ENCODE measurements around the gene KISS1R. TPM values are rescaled to one million over a fixed set of nuclear protein-coding genes. Genes with fewer than 3 reads are reported as not detected.

KISS1R gene
- polyA plus RNA-seq, 4 donors, result 0.25 to 0.55 TPM; not detected in 2

- H3K4me3 ChIP-seq (ENCODE audit: low read depth in 1 of 3, low read length in 3 of 3), result peak overlapping the region in 1 of 3 donors; percentile 37
- 53 to 82% (median 75%) methylated on average over 12 to 14 of the region's 14 CpGs for WGBS, 3 donors
These were observed 16.4 kb downstream of the KISS1R start for GRCh38 chr19:933553-933882.

GRCh38 chr19:934197-934840, 17.2 kb downstream of the KISS1R start:
- 76 to 82% (median 81%) methylated on average over 26 to 29 of the region's 29 CpGs for WGBS, 3 donors
- Histone ChIP-seq H3K4me1 (ENCODE audit: control insufficient read depth in 3 of 3, insufficient read depth in 2 of 3, low read depth in 1 of 3, low read length in 2 of 3) (peaks cover 0 to 56% (median 6%) of the 10 kb centered on the region in 3 donors), H3K36me3 (ENCODE audit: control insufficient read depth in 3 of 3, insufficient read depth in 2 of 3, low read depth in 1 of 3, low read length in 3 of 3) (peaks cover 0 to 98% (median 0%) of the 10 kb centered on the region in 3 donors)

More at GRCh38 chr19:933553-933882, 16.4 kb downstream of the KISS1R start:
- Histone ChIP-seq H3K4me1 (ENCODE audit: control insufficient read depth in 3 of 3, insufficient read depth in 2 of 3, low read depth in 1 of 3, low read length in 2 of 3) (peaks cover 0 to 53% (median 6%) of the 10 kb centered on the region in 3 donors), H3K27me3 (ENCODE audit: control insufficient read depth in 3 of 3, insufficient read depth in 3 of 3, low read length in 3 of 3) (no peaks in the 10 kb centered on the region), H3K36me3 (ENCODE audit: control insufficient read depth in 3 of 3, insufficient read depth in 2 of 3, low read depth in 1 of 3, low read length in 3 of 3) (peaks cover 0 to 97% (median 0%) of the 10 kb centered on the region in 3 donors), H3K9me3 (ENCODE audit: control insufficient read depth in 2 of 2, insufficient read depth in 1 of 2, low read depth in 1 of 2, low read length in 1 of 2) (peaks cover 0 to 4% of the 10 kb centered on the region in 2 donors), H3K27ac (ENCODE audit: low read depth in 1 of 3, low read length in 2 of 3) (peak overlapping the region in 1 of 3 donors; percentile 83)
- FAIRE-seq, result no peak
- no peak for DNase-seq

GRCh38 chr19:934865-935479, 17.8 kb downstream of the KISS1R start:
- FAIRE-seq (no peak), DNase-seq (peak; percentile 57 to 87)
- H3K27ac ChIP-seq (ENCODE audit: low read depth in 1 of 3, low read length in 2 of 3), result peak overlapping the region in 2 of 3 donors; percentile 53 to 83
- peaks cover 0 to 4% of the 10 kb centered on the region in 2 donors for H3K9me3 ChIP-seq (ENCODE audit: control insufficient read depth in 2 of 2, insufficient read depth in 1 of 2, low read depth in 1 of 2, low read length in 1 of 2)
- 17 to 28% (median 23%) methylated on average over 31 of the region's 31 CpGs for WGBS, 3 donors
- H3K27me3 ChIP-seq (ENCODE audit: control insufficient read depth in 3 of 3, insufficient read depth in 3 of 3, low read length in 3 of 3), result no peaks in the 10 kb centered on the region
- peaks cover 0 to 59% (median 6%) of the 10 kb centered on the region in 3 donors for H3K4me1 ChIP-seq (ENCODE audit: control insufficient read depth in 3 of 3, insufficient read depth in 2 of 3, low read depth in 1 of 3, low read length in 2 of 3)
- no peak overlapping the region for H3K4me3 ChIP-seq (ENCODE audit: low read depth in 1 of 3, low read length in 3 of 3)
- H3K36me3 ChIP-seq (ENCODE audit: control insufficient read depth in 3 of 3, insufficient read depth in 2 of 3, low read depth in 1 of 3, low read length in 3 of 3), result peaks cover 0 to 98% (median 0%) of the 10 kb centered on the region in 3 donors

More at GRCh38 chr19:934197-934840, 17.2 kb downstream of the KISS1R start:
- Histone ChIP-seq H3K27me3 (ENCODE audit: control insufficient read depth in 3 of 3, insufficient read depth in 3 of 3, low read length in 3 of 3) (no peaks in the 10 kb centered on the region), H3K4me3 (ENCODE audit: low read depth in 1 of 3, low read length in 3 of 3) (peak overlapping the region in 1 of 3 donors; percentile 14), H3K9me3 (ENCODE audit: control insufficient read depth in 2 of 2, insufficient read depth in 1 of 2, low read depth in 1 of 2, low read length in 1 of 2) (peaks cover 0 to 4% of the 10 kb centered on the region in 2 donors), H3K27ac (ENCODE audit: low read depth in 1 of 3, low read length in 2 of 3) (peak overlapping the region in 1 of 3 donors; percentile 83)
- FAIRE-seq, result no peak
- DNase-seq, result peak in 1 of 2 donors; percentile 24

GRCh38 chr19:936175-936546, 19.0 kb downstream of the KISS1R start:
- H3K27me3 ChIP-seq (ENCODE audit: control insufficient read depth in 3 of 3, insufficient read depth in 3 of 3, low read length in 3 of 3), result no peaks in the 10 kb centered on the region
- DNase-seq, result no peak
- peaks cover 0 to 97% (median 0%) of the 10 kb centered on the region in 3 donors for H3K36me3 ChIP-seq (ENCODE audit: control insufficient read depth in 3 of 3, insufficient read depth in 2 of 3, low read depth in 1 of 3, low read length in 3 of 3)
- no peak overlapping the region for H3K27ac ChIP-seq (ENCODE audit: low read depth in 1 of 3, low read length in 2 of 3)
- FAIRE-seq, result no peak
- H3K4me1 ChIP-seq (ENCODE audit: control insufficient read depth in 3 of 3, insufficient read depth in 2 of 3, low read depth in 1 of 3, low read length in 2 of 3), result peaks cover 0 to 59% (median 6%) of the 10 kb centered on the region in 3 donors
- peaks cover 0 to 4% of the 10 kb centered on the region in 2 donors for H3K9me3 ChIP-seq (ENCODE audit: control insufficient read depth in 2 of 2, insufficient read depth in 1 of 2, low read depth in 1 of 2, low read length in 1 of 2)
- 96 to 97% (median 97%) methylated on average over 10 of the region's 10 CpGs for WGBS, 3 donors
- no peak overlapping the region for H3K4me3 ChIP-seq (ENCODE audit: low read depth in 1 of 3, low read length in 3 of 3)

- DNase-seq (peak in 1 of 2 donors; percentile 37), FAIRE-seq (no peak)
- Histone ChIP-seq H3K36me3 (ENCODE audit: control insufficient read depth in 3 of 3, insufficient read depth in 2 of 3, low read depth in 1 of 3, low read length in 3 of 3) (peaks cover 0 to 97% (median 0%) of the 10 kb centered on the region in 3 donors), H3K27ac (ENCODE audit: low read depth in 1 of 3, low read length in 2 of 3) (no peak overlapping the region), H3K4me1 (ENCODE audit: control insufficient read depth in 3 of 3, insufficient read depth in 2 of 3, low read depth in 1 of 3, low read length in 2 of 3) (peaks cover 0 to 53% (median 6%) of the 10 kb centered on the region in 3 donors), H3K4me3 (ENCODE audit: low read depth in 1 of 3, low read length in 3 of 3) (no peak overlapping the region), H3K27me3 (ENCODE audit: control insufficient read depth in 3 of 3, insufficient read depth in 3 of 3, low read length in 3 of 3) (no peaks in the 10 kb centered on the region), H3K9me3 (ENCODE audit: control insufficient read depth in 2 of 2, insufficient read depth in 1 of 2, low read depth in 1 of 2, low read length in 1 of 2) (peaks cover 0 to 4% of the 10 kb centered on the region in 2 donors)
- WGBS, 3 donors, result 75 to 84% (median 78%) methylated on average over 16 of the region's 16 CpGs
These were observed 20.1 kb downstream of the KISS1R start for GRCh38 chr19:937259-937694.

GRCh38 chr19:938233-938923, 21.2 kb downstream of the KISS1R start:
- Histone ChIP-seq H3K4me3 (ENCODE audit: low read depth in 1 of 3, low read length in 3 of 3) (no peak overlapping the region), H3K27ac (ENCODE audit: low read depth in 1 of 3, low read length in 2 of 3) (peak overlapping the region in 1 of 3 donors; percentile 50), H3K4me1 (ENCODE audit: control insufficient read depth in 3 of 3, insufficient read depth in 2 of 3, low read depth in 1 of 3, low read length in 2 of 3) (peaks cover 0 to 46% (median 0%) of the 10 kb centered on the region in 3 donors), H3K27me3 (ENCODE audit: control insufficient read depth in 3 of 3, insufficient read depth in 3 of 3, low read length in 3 of 3) (no peaks in the 10 kb centered on the region), H3K9me3 (ENCODE audit: control insufficient read depth in 2 of 2, insufficient read depth in 1 of 2, low read depth in 1 of 2, low read length in 1 of 2) (peaks cover 0 to 5% of the 10 kb centered on the region in 2 donors), H3K36me3 (ENCODE audit: control insufficient read depth in 3 of 3, insufficient read depth in 2 of 3, low read depth in 1 of 3, low read length in 3 of 3) (peaks cover 0 to 97% (median 0%) of the 10 kb centered on the region in 3 donors)
- 78 to 86% (median 82%) methylated on average over 23 of the region's 23 CpGs for WGBS, 3 donors
- DNase-seq, result peak in 1 of 2 donors; percentile 44
- FAIRE-seq, result no peak

GRCh38 chr19:939439-939838, 22.3 kb downstream of the KISS1R start:
- peaks cover 0 to 44% (median 0%) of the 10 kb centered on the region in 3 donors for H3K4me1 ChIP-seq (ENCODE audit: control insufficient read depth in 3 of 3, insufficient read depth in 2 of 3, low read depth in 1 of 3, low read length in 2 of 3)
- H3K27ac ChIP-seq (ENCODE audit: low read depth in 1 of 3, low read length in 2 of 3), result peak overlapping the region in 1 of 3 donors; percentile 82
- no peaks in the 10 kb centered on the region for H3K27me3 ChIP-seq (ENCODE audit: control insufficient read depth in 3 of 3, insufficient read depth in 3 of 3, low read length in 3 of 3)
- H3K4me3 ChIP-seq (ENCODE audit: low read depth in 1 of 3, low read length in 3 of 3), result no peak overlapping the region
- DNase-seq (no peak), FAIRE-seq (no peak)
- peaks cover 0 to 9% of the 10 kb centered on the region in 2 donors for H3K9me3 ChIP-seq (ENCODE audit: control insufficient read depth in 2 of 2, insufficient read depth in 1 of 2, low read depth in 1 of 2, low read length in 1 of 2)
- H3K36me3 ChIP-seq (ENCODE audit: control insufficient read depth in 3 of 3, insufficient read depth in 2 of 3, low read depth in 1 of 3, low read length in 3 of 3), result peaks cover 0 to 97% (median 0%) of the 10 kb centered on the region in 3 donors
- WGBS, 3 donors, result 82 to 88% (median 87%) methylated on average over 22 of the region's 22 CpGs

GRCh38 chr19:939922-940321, 22.8 kb downstream of the KISS1R start:
- DNase-seq, result no peak
- no peak for FAIRE-seq
- Histone ChIP-seq H3K27me3 (ENCODE audit: control insufficient read depth in 3 of 3, insufficient read depth in 3 of 3, low read length in 3 of 3) (no peaks in the 10 kb centered on the region), H3K36me3 (ENCODE audit: control insufficient read depth in 3 of 3, insufficient read depth in 2 of 3, low read depth in 1 of 3, low read length in 3 of 3) (peaks cover 0 to 97% (median 0%) of the 10 kb centered on the region in 3 donors), H3K9me3 (ENCODE audit: control insufficient read depth in 2 of 2, insufficient read depth in 1 of 2, low read depth in 1 of 2, low read length in 1 of 2) (peaks cover 0 to 9% of the 10 kb centered on the region in 2 donors), H3K4me3 (ENCODE audit: low read depth in 1 of 3, low read length in 3 of 3) (peak overlapping the region in 1 of 3 donors; percentile 10), H3K4me1 (ENCODE audit: control insufficient read depth in 3 of 3, insufficient read depth in 2 of 3, low read depth in 1 of 3, low read length in 2 of 3) (peaks cover 0 to 44% (median 0%) of the 10 kb centered on the region in 3 donors), H3K27ac (ENCODE audit: low read depth in 1 of 3, low read length in 2 of 3) (peak overlapping the region in 2 of 3 donors; percentile 82 to 86)
- WGBS, 3 donors, result 95 to 100% (median 96%) methylated on average over 7 of the region's 7 CpGs
